Measurements from ENCODE around the gene GPHN. TPM values are rescaled to one million over a fixed set of nuclear protein-coding genes. Genes with fewer than 3 reads are reported as not detected.

The GPHN gene
- total RNA-seq, 1 experiment from 2014 or later = 11.3 TPM

- H3K27ac Mint-ChIP-seq (ENCODE audit: unreplicated experiment) = no peak overlapping the region
- ChIA-PET CTCF (interaction anchor here (1.1 kb wide), 2 partner anchors 10 to 135 kb away, joined by 3 to 5 read pairs; no protein-coding TSS in a partner anchor), POLR2A (interaction anchor here (1.1 kb wide), 1 partner anchor 90 kb away, joined by 3 read pairs; the partner anchor contains the start of gene PALS1)
- no peaks in the 10 kb centered on the region for H3K36me3 Mint-ChIP-seq (ENCODE audit: insufficient read depth, unreplicated experiment)
- TF ChIP-seq CTCF (IDR thresholded peaks at IDR 0.05; ENCODE audit: insufficient read depth in 1 of 2, low read depth in 1 of 2, low read length in 1 of 2, severe bottlenecking in 1 of 2, unreplicated experiment in 1 of 2) = peak in 1 of 2 experiments; percentile 33
- no peaks in the 10 kb centered on the region for H3K9me3 Mint-ChIP-seq (ENCODE audit: unreplicated experiment)
- no peak overlapping the region for H3K4me3 Mint-ChIP-seq (ENCODE audit: unreplicated experiment)
- no TSS peak for BruUV-seq (replicated peaks)
- Histone ChIP-seq H3K4me1 (peaks cover 7% of the 10 kb centered on the region; the same call in 1 of the 2 replicates), H3K36me3 (ENCODE audit: control insufficient read depth, insufficient read depth, low read length) (no peaks in the 10 kb centered on the region), H3K9me3 (no peaks in the 10 kb centered on the region), H3K4me3 (ENCODE audit: low read depth, low read length) (no peak overlapping the region), H3K27me3 (replicated peaks; ENCODE audit: control insufficient read depth, insufficient read depth, low read length) (no peaks in the 10 kb centered on the region)
- intact Hi-C loops (cut with micrococcal nuclease; ENCODE audit: unreplicated experiment) = no loop called here
- peak in 1 of 2 experiments; percentile 20 for DNase-seq
- no peaks in the 10 kb centered on the region for H3K27me3 Mint-ChIP-seq (ENCODE audit: insufficient read depth, unreplicated experiment)
- H3K4me1 Mint-ChIP-seq (ENCODE audit: low read depth, unreplicated experiment) = no peaks in the 10 kb centered on the region
Observed at GRCh38 chr14:67151082-67151666, 643.2 kb downstream of the GPHN start.

- Mint-ChIP-seq H3K4me1 (ENCODE audit: low read depth, unreplicated experiment) (no peaks in the 10 kb centered on the region), H3K36me3 (ENCODE audit: insufficient read depth, unreplicated experiment) (no peaks in the 10 kb centered on the region), H3K9me3 (ENCODE audit: unreplicated experiment) (no peaks in the 10 kb centered on the region), H3K27ac (ENCODE audit: unreplicated experiment) (no peak overlapping the region), H3K27me3 (ENCODE audit: insufficient read depth, unreplicated experiment) (no peaks in the 10 kb centered on the region), H3K4me3 (ENCODE audit: unreplicated experiment) (no peak overlapping the region)
- CTCF ChIA-PET = no interaction called here
- no TSS peak for BruUV-seq (replicated peaks)
- no peaks in the 10 kb centered on the region for H3K27me3 ChIP-seq (replicated peaks; ENCODE audit: control insufficient read depth, insufficient read depth, low read length)
- no peaks in the 10 kb centered on the region for H3K4me1 ChIP-seq
- intact Hi-C loops (cut with micrococcal nuclease; ENCODE audit: unreplicated experiment) = no loop called here
- no peak overlapping the region for H3K4me3 ChIP-seq (ENCODE audit: low read depth, low read length)
- no peak for TF ChIP-seq CTCF (IDR thresholded peaks at IDR 0.05; ENCODE audit: insufficient read depth in 1 of 2, low read depth in 1 of 2, low read length in 1 of 2, severe bottlenecking in 1 of 2, unreplicated experiment in 1 of 2)
- POLR2A ChIA-PET = no interaction called here
- no peak for DNase-seq
- no peaks in the 10 kb centered on the region for H3K9me3 ChIP-seq
- no peaks in the 10 kb centered on the region for H3K36me3 ChIP-seq (ENCODE audit: control insufficient read depth, insufficient read depth, low read length)
Observed at GRCh38 chr14:67158566-67158965, 650.6 kb downstream of the GPHN start.

- Histone ChIP-seq H3K4me3 (ENCODE audit: low read depth, low read length) (no peak overlapping the region), H3K9me3 (no peaks in the 10 kb centered on the region), H3K36me3 (ENCODE audit: control insufficient read depth, insufficient read depth, low read length) (no peaks in the 10 kb centered on the region), H3K27me3 (replicated peaks; ENCODE audit: control insufficient read depth, insufficient read depth, low read length) (no peaks in the 10 kb centered on the region), H3K4me1 (peaks cover 13% of the 10 kb centered on the region)
- no peaks in the 10 kb centered on the region for H3K27me3 Mint-ChIP-seq (ENCODE audit: insufficient read depth, unreplicated experiment)
- no peak overlapping the region for H3K4me3 Mint-ChIP-seq (ENCODE audit: unreplicated experiment)
- H3K9me3 Mint-ChIP-seq (ENCODE audit: unreplicated experiment) = no peaks in the 10 kb centered on the region
- H3K27ac Mint-ChIP-seq (ENCODE audit: unreplicated experiment) = no peak overlapping the region
- TF ChIP-seq CTCF (IDR thresholded peaks at IDR 0.05; ENCODE audit: insufficient read depth in 1 of 2, low read depth in 1 of 2, low read length in 1 of 2, severe bottlenecking in 1 of 2, unreplicated experiment in 1 of 2) = no peak
- BruUV-seq (replicated peaks) = no TSS peak
- no peak for DNase-seq
- POLR2A ChIA-PET = no interaction called here
- no peaks in the 10 kb centered on the region for H3K4me1 Mint-ChIP-seq (ENCODE audit: low read depth, unreplicated experiment)
- intact Hi-C loops (cut with micrococcal nuclease; ENCODE audit: unreplicated experiment) = no loop called here
- CTCF ChIA-PET = no interaction called here
- no peaks in the 10 kb centered on the region for H3K36me3 Mint-ChIP-seq (ENCODE audit: insufficient read depth, unreplicated experiment)
Observed at GRCh38 chr14:67162385-67162784, 654.4 kb downstream of the GPHN start.
